ENCODE measurements around the gene BLOC1S4. TPM values are rescaled to one million over a fixed set of nuclear protein-coding genes. Genes with fewer than 3 reads are reported as not detected.

BLOC1S4 gene, protein sequence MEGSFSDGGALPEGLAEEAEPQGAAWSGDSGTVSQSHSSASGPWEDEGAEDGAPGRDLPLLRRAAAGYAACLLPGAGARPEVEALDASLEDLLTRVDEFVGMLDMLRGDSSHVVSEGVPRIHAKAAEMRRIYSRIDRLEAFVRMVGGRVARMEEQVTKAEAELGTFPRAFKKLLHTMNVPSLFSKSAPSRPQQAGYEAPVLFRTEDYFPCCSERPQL
- polyA plus RNA-seq (2013, experiment 1 of 2), result 19.9 TPM
- polyA plus RNA-seq (2013, experiment 2 of 2), result 19.9 TPM

- DNase-seq, result peak; percentile 89
- Histone ChIP-seq H2BK120ac (ENCODE audit: low read depth, low read length) (peak within 1 kb of the TSS; percentile 83), H3K4ac (ENCODE audit: low read depth in 1 of 2, low read length in 2 of 2) (peak within 1 kb of the TSS; percentile 35 to 99), H2BK5ac (ENCODE audit: low read depth, low read length, poor library complexity, severe bottlenecking) (peak within 1 kb of the TSS; percentile 20), H3K9me3 (ENCODE audit: control insufficient read depth, low read length) (no peaks in the 10 kb centered on the region), H3K4me2 (ENCODE audit: low read length, poor library complexity, severe bottlenecking) (peak within 1 kb of the TSS; percentile 67), H3K36me3 (ENCODE audit: control insufficient read depth in 1 of 2, insufficient read depth in 2 of 2, low read depth in 1 of 2, low read length in 2 of 2) (peaks cover 0 to 3% of the 10 kb centered on the region in 2 experiments), H2AFZ (ENCODE audit: low read depth, low read length) (peak within 1 kb of the TSS; percentile 67), H2BK15ac (ENCODE audit: low read depth, poor library complexity, severe bottlenecking) (peak within 1 kb of the TSS; percentile 2), H3K14ac (ENCODE audit: low read length in 2 of 2) (peak within 1 kb of the TSS in 1 of 2 experiments; percentile 69), H3K4me3 (ENCODE audit: insufficient read depth in 1 of 2, low read depth in 1 of 2, low read length in 2 of 2) (peak within 1 kb of the TSS; percentile 86 to 88), H3K4me1 (ENCODE audit: control insufficient read depth, insufficient read depth, low read depth, low read length) (peaks cover 2% of the 10 kb centered on the region), H2AK5ac (ENCODE audit: low read length, severe bottlenecking) (no peak within 1 kb of the TSS), H2BK12ac (ENCODE audit: low read length in 2 of 2) (peak within 1 kb of the TSS in 1 of 2 experiments; percentile 6), H3K9ac (ENCODE audit: low read length) (peak within 1 kb of the TSS; percentile 88), H3K27ac (ENCODE audit: low read length, poor library complexity, severe bottlenecking) (no peak within 1 kb of the TSS), H3K27me3 (ENCODE audit: control insufficient read depth in 1 of 2, insufficient read depth in 1 of 2, low read length in 2 of 2) (no peaks in the 10 kb centered on the region), H4K8ac (ENCODE audit: low read length) (peak within 1 kb of the TSS; percentile 99), H3K79me1 (replicated peaks; ENCODE audit: low read length, poor library complexity, severe bottlenecking) (peaks cover 2% of the 10 kb centered on the region), H3K23ac (ENCODE audit: low read length in 2 of 2) (peak within 1 kb of the TSS in 1 of 2 experiments; percentile 81), H4K91ac (ENCODE audit: low read length) (peak within 1 kb of the TSS; percentile 96), H3K18ac (ENCODE audit: low read depth in 1 of 2, low read length in 2 of 2) (peak within 1 kb of the TSS; percentile 83 to 98)
- WGBS, result under 1% methylated on average over 99 of the region's 109 CpGs
These were observed at the start of gene BLOC1S4 for GRCh38 chr4:6716018-6716911. Gene BLOC1S4 (plus strand): TSS chr4:6716174. CDS start chr4:6716210, 36 bp downstream.

- Histone ChIP-seq H3K14ac (ENCODE audit: low read length in 2 of 2) (no peak overlapping the region), H3K18ac (ENCODE audit: low read depth in 1 of 2, low read length in 2 of 2) (no peak overlapping the region), H2AK5ac (ENCODE audit: low read length, severe bottlenecking) (no peak overlapping the region), H3K4me2 (ENCODE audit: low read length, poor library complexity, severe bottlenecking) (no peak overlapping the region), H2BK12ac (ENCODE audit: low read length in 2 of 2) (no peak overlapping the region), H4K91ac (ENCODE audit: low read length) (no peak overlapping the region), H2BK15ac (ENCODE audit: low read depth, poor library complexity, severe bottlenecking) (no peak overlapping the region), H3K4me3 (ENCODE audit: insufficient read depth in 1 of 2, low read depth in 1 of 2, low read length in 2 of 2) (no peak overlapping the region), H3K9me3 (ENCODE audit: control insufficient read depth, low read length) (no peaks in the 10 kb centered on the region), H3K79me1 (replicated peaks; ENCODE audit: low read length, poor library complexity, severe bottlenecking) (no peaks in the 10 kb centered on the region), H3K27me3 (ENCODE audit: control insufficient read depth in 1 of 2, insufficient read depth in 1 of 2, low read length in 2 of 2) (peaks cover 3 to 9% of the 10 kb centered on the region in 2 experiments), H4K8ac (ENCODE audit: low read length) (no peak overlapping the region), H2AFZ (ENCODE audit: low read depth, low read length) (no peak overlapping the region), H2BK120ac (ENCODE audit: low read depth, low read length) (no peak overlapping the region), H3K36me3 (ENCODE audit: control insufficient read depth in 1 of 2, insufficient read depth in 2 of 2, low read depth in 1 of 2, low read length in 2 of 2) (peaks cover 0 to 8% of the 10 kb centered on the region in 2 experiments), H3K4ac (ENCODE audit: low read depth in 1 of 2, low read length in 2 of 2) (no peak overlapping the region), H3K27ac (ENCODE audit: low read length, poor library complexity, severe bottlenecking) (peak overlapping the region; percentile 57), H3K4me1 (ENCODE audit: control insufficient read depth, insufficient read depth, low read depth, low read length) (peaks cover 12% of the 10 kb centered on the region), H3K23ac (ENCODE audit: low read length in 2 of 2) (no peak overlapping the region), H2BK5ac (ENCODE audit: low read depth, low read length, poor library complexity, severe bottlenecking) (no peak overlapping the region), H3K9ac (ENCODE audit: low read length) (no peak overlapping the region)
- 83% methylated on average over 10 of the region's 11 CpGs for WGBS
- no peak for DNase-seq
These were observed 47.6 kb upstream of the BLOC1S4 start for GRCh38 chr4:6668391-6668790.

- Histone ChIP-seq H3K23ac (ENCODE audit: low read length in 2 of 2) (no peak overlapping the region), H3K4me3 (ENCODE audit: insufficient read depth in 1 of 2, low read depth in 1 of 2, low read length in 2 of 2) (no peak overlapping the region), H3K4ac (ENCODE audit: low read depth in 1 of 2, low read length in 2 of 2) (no peak overlapping the region), H4K91ac (ENCODE audit: low read length) (no peak overlapping the region), H3K4me1 (ENCODE audit: control insufficient read depth, insufficient read depth, low read depth, low read length) (peaks cover 16% of the 10 kb centered on the region), H3K27me3 (ENCODE audit: control insufficient read depth in 1 of 2, insufficient read depth in 1 of 2, low read length in 2 of 2) (no peaks in the 10 kb centered on the region), H3K14ac (ENCODE audit: low read length in 2 of 2) (no peak overlapping the region), H2AK5ac (ENCODE audit: low read length, severe bottlenecking) (no peak overlapping the region), H3K36me3 (ENCODE audit: control insufficient read depth in 1 of 2, insufficient read depth in 2 of 2, low read depth in 1 of 2, low read length in 2 of 2) (peaks cover 5 to 23% of the 10 kb centered on the region in 2 experiments), H2BK5ac (ENCODE audit: low read depth, low read length, poor library complexity, severe bottlenecking) (no peak overlapping the region), H3K4me2 (ENCODE audit: low read length, poor library complexity, severe bottlenecking) (no peak overlapping the region), H2BK12ac (ENCODE audit: low read length in 2 of 2) (no peak overlapping the region), H3K79me1 (replicated peaks; ENCODE audit: low read length, poor library complexity, severe bottlenecking) (peaks cover 8% of the 10 kb centered on the region), H3K18ac (ENCODE audit: low read depth in 1 of 2, low read length in 2 of 2) (no peak overlapping the region), H2BK120ac (ENCODE audit: low read depth, low read length) (no peak overlapping the region), H3K9ac (ENCODE audit: low read length) (no peak overlapping the region), H2BK15ac (ENCODE audit: low read depth, poor library complexity, severe bottlenecking) (no peak overlapping the region), H3K9me3 (ENCODE audit: control insufficient read depth, low read length) (no peaks in the 10 kb centered on the region), H2AFZ (ENCODE audit: low read depth, low read length) (no peak overlapping the region), H4K8ac (ENCODE audit: low read length) (no peak overlapping the region), H3K27ac (ENCODE audit: low read length, poor library complexity, severe bottlenecking) (no peak overlapping the region)
- 83% methylated on average over 1 of the region's 1 CpG for WGBS
- no peak for DNase-seq
These were observed 44.3 kb upstream of the BLOC1S4 start for GRCh38 chr4:6671648-6672047.

DNA sequence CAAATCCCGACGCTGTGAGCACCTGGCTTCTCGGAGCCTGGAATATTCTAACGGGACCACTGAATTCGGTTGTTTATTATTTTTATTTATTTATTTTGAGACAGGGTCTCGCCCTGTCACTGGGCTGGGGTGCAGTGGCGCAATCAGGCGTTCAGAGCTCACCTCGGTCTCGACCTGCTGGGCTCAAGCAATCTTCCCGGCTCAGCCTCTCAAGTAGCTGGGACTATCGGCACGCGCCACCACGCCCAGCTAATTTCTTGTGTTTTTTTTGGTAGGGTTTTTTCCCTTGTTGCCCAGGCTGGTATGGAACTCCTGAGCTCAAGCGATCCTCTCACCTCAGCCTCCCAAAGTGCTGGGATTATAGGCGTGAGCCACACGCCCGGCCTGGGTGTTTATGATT is 43.8 kb upstream of the BLOC1S4 start:
- no peak for DNase-seq
- H3K36me3 ChIP-seq (ENCODE audit: control insufficient read depth in 1 of 2, insufficient read depth in 2 of 2, low read depth in 1 of 2, low read length in 2 of 2), result peaks cover 10 to 25% of the 10 kb centered on the region in 2 experiments
- H2AK5ac ChIP-seq (ENCODE audit: low read length, severe bottlenecking), result no peak overlapping the region
- H3K4me3 ChIP-seq (ENCODE audit: insufficient read depth in 1 of 2, low read depth in 1 of 2, low read length in 2 of 2), result no peak overlapping the region
- H3K27ac ChIP-seq (ENCODE audit: low read length, poor library complexity, severe bottlenecking), result no peak overlapping the region
- no peak overlapping the region for H3K4ac ChIP-seq (ENCODE audit: low read depth in 1 of 2, low read length in 2 of 2)
- H3K14ac ChIP-seq (ENCODE audit: low read length in 2 of 2), result no peak overlapping the region
- H2BK15ac ChIP-seq (ENCODE audit: low read depth, poor library complexity, severe bottlenecking), result no peak overlapping the region
- no peaks in the 10 kb centered on the region for H3K9me3 ChIP-seq (ENCODE audit: control insufficient read depth, low read length)
- no peak overlapping the region for H3K23ac ChIP-seq (ENCODE audit: low read length in 2 of 2)
- 97% methylated on average over 15 of the region's 19 CpGs for WGBS
- H3K4me2 ChIP-seq (ENCODE audit: low read length, poor library complexity, severe bottlenecking), result no peak overlapping the region
- H3K27me3 ChIP-seq (ENCODE audit: control insufficient read depth in 1 of 2, insufficient read depth in 1 of 2, low read length in 2 of 2), result no peaks in the 10 kb centered on the region
- no peak overlapping the region for H4K91ac ChIP-seq (ENCODE audit: low read length)
- no peak overlapping the region for H2BK120ac ChIP-seq (ENCODE audit: low read depth, low read length)
- no peak overlapping the region for H2BK5ac ChIP-seq (ENCODE audit: low read depth, low read length, poor library complexity, severe bottlenecking)
- no peak overlapping the region for H2BK12ac ChIP-seq (ENCODE audit: low read length in 2 of 2)
- peaks cover 20% of the 10 kb centered on the region for H3K4me1 ChIP-seq (ENCODE audit: control insufficient read depth, insufficient read depth, low read depth, low read length)
- no peak overlapping the region for H3K9ac ChIP-seq (ENCODE audit: low read length)
- H4K8ac ChIP-seq (ENCODE audit: low read length), result no peak overlapping the region
- peaks cover 13% of the 10 kb centered on the region for H3K79me1 ChIP-seq (replicated peaks; ENCODE audit: low read length, poor library complexity, severe bottlenecking)
- no peak overlapping the region for H3K18ac ChIP-seq (ENCODE audit: low read depth in 1 of 2, low read length in 2 of 2)
- no peak overlapping the region for H2AFZ ChIP-seq (ENCODE audit: low read depth, low read length)

Measured in mesenchymal stem cell (in vitro differentiated cells and primary cell).